Type B pancreatic cell (in vitro differentiated cells): ENCODE results near the gene ZBTB12. TPM values are rescaled to one million over a fixed set of nuclear protein-coding genes. Genes with fewer than 3 reads are reported as not detected.
A peak's percentile ranks its signal among the peaks of the same experiment; 100 is the strongest.

Source experiments
- DNase-seq: peaks from one replicate; pipeline ENCODE4 v3.0.0; 2021; ENCODE audit warnings: mixed read lengths; ENCODE audit not compliant: unreplicated experiment; ENCODE audit errors: extremely low spot score
- H3K27ac Mint-ChIP-seq: 2 replicates; pipeline ENCODE4 v1.8.0; 2021; ENCODE audit warnings: mild to moderate bottlenecking, mixed read lengths
- H3K27me3 Mint-ChIP-seq: 2 replicates; pipeline ENCODE4 v1.8.0; 2021; ENCODE audit warnings: mixed read lengths
- H3K36me3 Mint-ChIP-seq: 2 replicates; pipeline ENCODE4 v1.8.0; 2021; ENCODE audit warnings: mixed read lengths
- H3K4me1 Mint-ChIP-seq: one replicate; pipeline ENCODE4 v1.8.0; 2021; ENCODE audit warnings: mixed read lengths; ENCODE audit not compliant: unreplicated experiment
- H3K4me3 Mint-ChIP-seq: 2 replicates; pipeline ENCODE4 v1.8.0; 2021; ENCODE audit warnings: mild to moderate bottlenecking, mixed read lengths
- H3K9me3 Mint-ChIP-seq: 2 replicates; pipeline ENCODE4 v1.8.0; 2021; ENCODE audit warnings: mixed read lengths
- total RNA-seq: library from RNA; stranded (reverse); gene quantifications from 2 replicates; pipeline ENCODE4 v1.2.1, GENCODE V29; 2021; ENCODE audit warnings: low replicate concordance
- TF ChIP-seq, protein P1 (sequence below): fragments of 200-600 bp; sonication (generic); conservative IDR thresholded peaks from 2 replicates; pipeline ENCODE4 v1.5.0; 2021; ENCODE audit warnings: antibody characterized with exemption, mild to moderate bottlenecking

Gene ZBTB12
- total RNA-seq, 1 donor from 2014 or later, result 37.7 TPM

DNA sequence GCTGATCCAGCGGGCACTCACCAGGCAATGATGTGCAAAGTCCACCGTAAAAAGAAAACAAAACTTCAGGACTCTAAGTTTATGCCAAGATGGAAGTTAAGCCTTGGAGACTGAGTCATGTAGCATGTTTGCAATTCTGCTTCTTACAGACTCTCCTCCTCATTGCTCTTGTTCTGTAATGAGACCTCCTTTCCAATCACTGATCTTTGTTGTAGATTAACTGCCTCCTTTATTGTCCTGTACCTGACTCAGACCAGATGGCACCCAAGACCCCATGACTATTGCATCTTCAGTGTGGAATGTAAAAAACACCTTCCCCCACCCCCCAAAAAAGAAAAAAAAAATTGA lies 50.4 kb downstream of the ZBTB12 start:
- Mint-ChIP-seq H3K4me1 (no peaks in the 10 kb centered on the region), H3K27me3 (no peaks in the 10 kb centered on the region), H3K36me3 (peaks cover 10% of the 10 kb centered on the region), H3K27ac (peak overlapping the region; percentile 29), H3K9me3 (no peaks in the 10 kb centered on the region), H3K4me3 (peak overlapping the region; percentile 55)
- TF ChIP-seq, protein P1, sequence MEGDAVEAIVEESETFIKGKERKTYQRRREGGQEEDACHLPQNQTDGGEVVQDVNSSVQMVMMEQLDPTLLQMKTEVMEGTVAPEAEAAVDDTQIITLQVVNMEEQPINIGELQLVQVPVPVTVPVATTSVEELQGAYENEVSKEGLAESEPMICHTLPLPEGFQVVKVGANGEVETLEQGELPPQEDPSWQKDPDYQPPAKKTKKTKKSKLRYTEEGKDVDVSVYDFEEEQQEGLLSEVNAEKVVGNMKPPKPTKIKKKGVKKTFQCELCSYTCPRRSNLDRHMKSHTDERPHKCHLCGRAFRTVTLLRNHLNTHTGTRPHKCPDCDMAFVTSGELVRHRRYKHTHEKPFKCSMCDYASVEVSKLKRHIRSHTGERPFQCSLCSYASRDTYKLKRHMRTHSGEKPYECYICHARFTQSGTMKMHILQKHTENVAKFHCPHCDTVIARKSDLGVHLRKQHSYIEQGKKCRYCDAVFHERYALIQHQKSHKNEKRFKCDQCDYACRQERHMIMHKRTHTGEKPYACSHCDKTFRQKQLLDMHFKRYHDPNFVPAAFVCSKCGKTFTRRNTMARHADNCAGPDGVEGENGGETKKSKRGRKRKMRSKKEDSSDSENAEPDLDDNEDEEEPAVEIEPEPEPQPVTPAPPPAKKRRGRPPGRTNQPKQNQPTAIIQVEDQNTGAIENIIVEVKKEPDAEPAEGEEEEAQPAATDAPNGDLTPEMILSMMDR, result no peak
- DNase-seq, result no peak

DNA sequence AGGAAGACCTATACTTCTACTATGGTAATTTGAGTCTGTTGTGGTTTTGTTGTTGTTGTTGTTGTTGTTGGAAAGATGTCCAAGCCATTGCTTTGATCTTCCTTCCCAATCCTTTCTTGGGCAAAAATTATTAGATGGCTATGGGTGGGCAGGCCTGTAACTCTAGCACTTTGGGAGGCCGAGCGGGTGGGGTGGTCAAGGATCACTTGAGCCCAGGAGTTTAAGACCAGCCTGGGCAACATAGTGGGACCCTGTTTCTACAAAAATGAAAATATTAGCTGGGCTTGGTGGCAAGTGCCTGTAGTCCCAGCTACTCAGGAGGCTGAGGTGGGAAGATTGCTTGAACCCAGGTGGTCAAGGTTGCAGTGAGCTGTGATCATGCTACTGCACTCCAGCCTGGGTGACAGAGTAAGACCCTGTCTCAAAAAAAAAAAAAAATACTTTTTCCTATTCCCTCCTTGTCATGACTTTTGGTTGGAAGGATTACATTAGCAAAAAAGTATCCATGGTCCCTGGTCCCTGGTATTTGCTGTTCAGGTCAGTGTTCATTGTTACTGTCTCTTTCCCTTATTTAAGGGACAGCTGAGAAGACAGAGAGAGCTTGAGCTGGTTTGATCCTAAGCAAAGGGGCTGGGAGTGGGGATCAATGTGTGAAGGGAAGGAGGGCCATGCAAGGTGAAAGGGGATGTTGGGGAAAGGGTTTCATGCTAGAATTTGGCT lies 51.0 kb downstream of the ZBTB12 start:
- Mint-ChIP-seq H3K27ac (peak overlapping the region; percentile 29), H3K27me3 (no peaks in the 10 kb centered on the region), H3K36me3 (peaks cover 10% of the 10 kb centered on the region), H3K4me3 (peak overlapping the region; percentile 55), H3K9me3 (no peaks in the 10 kb centered on the region), H3K4me1 (no peaks in the 10 kb centered on the region)
- TF ChIP-seq, protein P1, result no peak
- DNase-seq, result no peak

Other genes with a start within 250 kb of the ZBTB12 start
- gene BAG6, start 249.4 kb downstream of the ZBTB12 start, total RNA-seq, result 334 and 378 TPM in 2 replicates
- gene APOM, start 246.2 kb downstream of the ZBTB12 start, total RNA-seq, result 11.2 and 20.9 TPM in 2 replicates
- 22.3 and 28.1 TPM in 2 replicates for gene C6orf47, start 241.3 kb downstream of the ZBTB12 start, total RNA-seq
- gene GPANK1, start 237.1 kb downstream of the ZBTB12 start, total RNA-seq, result 17.6 and 20.2 TPM in 2 replicates
- gene CSNK2B, start 236.0 kb downstream of the ZBTB12 start, total RNA-seq, result 142 and 175 TPM in 2 replicates
- gene LY6G5B, start 232.1 kb downstream of the ZBTB12 start, total RNA-seq, result 13.9 and 22.0 TPM in 2 replicates
- gene LY6G5C, start 221.0 kb downstream of the ZBTB12 start, total RNA-seq, result 2.0 and 2.3 TPM in 2 replicates
- 80.9 and 91.3 TPM in 2 replicates for gene ABHD16A, start 198.8 kb downstream of the ZBTB12 start, total RNA-seq
- gene LY6G6F, start 195.2 kb downstream of the ZBTB12 start, total RNA-seq, result not detected in 2 replicates
- gene LY6G6D, start 186.7 kb downstream of the ZBTB12 start, total RNA-seq, result 1.5 TPM in 1 of 2 replicates, not detected in the other
- gene LY6G6C, start 180.3 kb downstream of the ZBTB12 start, total RNA-seq, result 2.5 and 16.2 TPM in 2 replicates
- 0.41 and 0.81 TPM in 2 replicates for gene MPIG6B, start 178.7 kb downstream of the ZBTB12 start, total RNA-seq
- 101 and 138 TPM in 2 replicates for gene DDAH2, start 172.8 kb downstream of the ZBTB12 start, total RNA-seq
- 294 and 381 TPM in 2 replicates for gene CLIC1, start 165.6 kb downstream of the ZBTB12 start, total RNA-seq
- 20.7 and 46.7 TPM in 2 replicates for gene MSH5, start 162.1 kb downstream of the ZBTB12 start, total RNA-seq
- 3.2 and 8.9 TPM in 2 replicates for gene SAPCD1, start 139.4 kb downstream of the ZBTB12 start, total RNA-seq
- gene VWA7, start 124.8 kb downstream of the ZBTB12 start, total RNA-seq, result 6.1 and 6.4 TPM in 2 replicates
- 89.0 and 104 TPM in 2 replicates for gene VARS1, start 106.3 kb downstream of the ZBTB12 start, total RNA-seq
- 57.9 and 74.5 TPM in 2 replicates for gene LSM2, start 95.1 kb downstream of the ZBTB12 start, total RNA-seq
- 1.8 and 1.9 TPM in 2 replicates for gene HSPA1L, start 86.8 kb downstream of the ZBTB12 start, total RNA-seq
- 45.7 and 54.7 TPM in 2 replicates for gene HSPA1A, start 86.5 kb downstream of the ZBTB12 start, total RNA-seq
- 132 and 252 TPM in 2 replicates for gene HSPA1B, start 74.3 kb downstream of the ZBTB12 start, total RNA-seq
- gene NEU1, start 39.3 kb downstream of the ZBTB12 start, total RNA-seq, result 46.9 and 62.5 TPM in 2 replicates
- gene SLC44A4, start 23.1 kb downstream of the ZBTB12 start, total RNA-seq, result 8.8 and 10.6 TPM in 2 replicates
- 59.9 and 136 TPM in 2 replicates for gene EHMT2, start 4.4 kb downstream of the ZBTB12 start, total RNA-seq
- 2.2 and 3.6 TPM in 2 replicates for gene C2, start 25.6 kb upstream of the ZBTB12 start, total RNA-seq
- 7.8 and 13.6 TPM in 2 replicates for gene CFB, start 44.0 kb upstream of the ZBTB12 start, total RNA-seq
- 63.9 and 73.0 TPM in 2 replicates for gene NELFE, start 56.9 kb upstream of the ZBTB12 start, total RNA-seq
- 84.2 and 100 TPM in 2 replicates for gene SKIC2, start 57.1 kb upstream of the ZBTB12 start, total RNA-seq
- gene DXO, start 70.1 kb upstream of the ZBTB12 start, total RNA-seq, result 24.2 and 28.9 TPM in 2 replicates
- 5.2 and 9.7 TPM in 2 replicates for gene C4A, start 80.0 kb upstream of the ZBTB12 start, total RNA-seq
- 5.3 and 9.2 TPM in 2 replicates for gene C4B, start 112.7 kb upstream of the ZBTB12 start, total RNA-seq
- 0.14 and 0.68 TPM in 2 replicates for gene CYP21A2, start 136.3 kb upstream of the ZBTB12 start, total RNA-seq
- gene TNXB, start 207.3 kb upstream of the ZBTB12 start, total RNA-seq, result 20.8 and 22.2 TPM in 2 replicates
- gene ATF6B, start 226.2 kb upstream of the ZBTB12 start, total RNA-seq, result 95.8 and 99.3 TPM in 2 replicates
- gene FKBPL, start 228.2 kb upstream of the ZBTB12 start, total RNA-seq, result 8.4 and 10.1 TPM in 2 replicates
- 1.00 and 2.7 TPM in 2 replicates for gene PRRT1, start 249.9 kb upstream of the ZBTB12 start, total RNA-seq